HG03575 (cell line): ENCODE results near the gene ARNT2.

Source experiments
- ATAC-seq: cut with Tn5 transposase; IDR thresholded peaks from one replicate; pipeline ENCODE4 v1.9.1; 2021; ENCODE audit not compliant: unreplicated experiment, insufficient number of reproducible peaks, low FRiP score; ENCODE audit errors: extremely low read depth

ARNT2 gene

DNA sequence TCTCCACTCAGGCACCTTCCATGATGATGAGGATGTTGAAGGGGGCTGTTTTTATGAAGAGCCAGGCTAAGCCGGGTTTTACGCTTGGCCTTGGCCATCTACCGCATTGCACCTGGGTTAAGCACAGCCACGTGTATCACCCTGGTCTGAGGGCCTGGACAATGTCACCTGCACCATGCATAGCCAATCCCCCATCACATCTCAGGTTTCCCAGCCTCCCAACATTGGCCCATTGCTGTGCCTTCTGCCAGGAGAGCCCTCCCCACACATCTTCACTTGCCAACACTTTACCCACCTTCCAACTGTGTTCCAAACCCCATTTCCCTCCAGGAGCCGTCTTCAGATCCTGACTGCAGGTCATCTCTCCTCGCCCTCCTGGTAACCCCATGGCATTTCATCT lies 155.6 kb downstream of the ARNT2 start:
- no peak for ATAC-seq

DNA sequence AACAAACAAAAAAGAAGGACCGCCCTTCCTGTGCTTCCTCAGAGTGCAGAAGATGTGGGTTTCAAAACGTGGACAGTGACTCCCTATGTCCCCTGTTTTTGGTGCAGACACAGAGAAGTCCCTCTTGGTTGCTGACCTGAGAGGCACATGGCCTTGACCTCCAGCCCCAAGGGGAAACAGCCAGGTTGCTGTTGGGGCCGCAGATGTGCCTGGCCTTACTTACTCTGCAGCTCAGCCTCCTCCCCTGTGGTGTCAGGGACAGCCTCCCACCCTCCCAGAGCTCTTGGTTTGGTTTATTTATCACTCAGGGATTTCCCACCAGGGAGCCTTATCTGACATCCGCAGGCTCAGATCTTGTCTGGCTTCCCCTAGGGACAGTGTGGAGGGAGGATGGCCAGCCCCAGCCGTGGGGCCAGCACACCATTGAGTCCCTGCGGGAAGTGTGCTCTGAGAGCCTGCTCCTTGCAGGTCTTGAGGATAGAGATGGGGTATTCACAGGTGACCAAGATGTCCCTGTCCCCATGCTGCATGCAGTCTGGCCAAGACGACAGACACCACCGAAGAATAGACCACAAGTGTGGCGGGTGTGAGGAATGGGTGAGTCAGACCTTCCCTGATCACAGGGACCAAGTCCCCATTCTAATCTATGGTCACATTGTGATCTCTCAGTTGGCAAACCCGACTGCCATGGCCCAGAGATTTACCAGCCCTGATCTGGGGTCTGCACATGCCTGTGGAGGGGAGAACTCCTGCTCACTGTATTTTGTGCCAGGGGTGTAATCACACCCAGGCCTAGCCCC lies 156.6 kb downstream of the ARNT2 start:
- ATAC-seq, result no peak

DNA sequence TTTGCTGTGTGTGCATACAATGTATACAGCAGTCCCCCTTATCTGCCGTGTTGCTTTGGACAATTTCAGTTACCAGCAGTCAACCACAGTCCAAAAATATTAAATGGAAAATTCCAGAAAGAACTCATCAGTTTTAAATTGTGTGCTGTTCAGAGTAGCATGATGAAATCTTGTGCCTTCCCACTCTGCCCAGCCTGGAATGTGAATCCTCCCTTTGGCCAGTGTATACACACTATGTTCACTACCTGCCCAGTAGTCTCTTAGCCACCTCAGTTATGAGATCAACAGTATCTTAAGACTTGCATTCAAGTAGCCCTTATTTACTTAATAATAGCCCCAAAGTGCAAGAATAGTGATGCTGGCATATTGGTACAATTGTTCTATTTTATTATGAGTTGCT lies 157.3 kb downstream of the ARNT2 start:
- ATAC-seq, result no peak

DNA sequence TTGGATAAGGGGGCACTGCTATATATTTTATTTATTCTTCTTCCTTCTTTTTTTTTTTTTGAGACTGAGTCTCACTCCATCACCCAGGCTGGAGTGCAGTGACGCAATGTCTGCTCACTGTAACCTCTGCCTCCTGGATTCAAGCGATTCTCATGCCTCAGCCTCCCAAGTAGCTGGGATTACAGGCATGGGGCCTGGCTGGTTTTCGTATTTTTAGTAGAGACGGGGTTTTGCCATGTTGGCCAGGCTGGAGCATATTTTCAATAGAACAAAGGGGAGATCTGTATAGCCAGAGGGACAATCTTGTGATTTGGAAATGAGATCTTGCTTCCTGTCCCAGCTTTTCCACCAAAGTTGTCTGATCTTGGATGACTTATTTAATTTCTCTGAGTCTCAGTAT lies 157.9 kb downstream of the ARNT2 start:
- ATAC-seq, result no peak

DNA sequence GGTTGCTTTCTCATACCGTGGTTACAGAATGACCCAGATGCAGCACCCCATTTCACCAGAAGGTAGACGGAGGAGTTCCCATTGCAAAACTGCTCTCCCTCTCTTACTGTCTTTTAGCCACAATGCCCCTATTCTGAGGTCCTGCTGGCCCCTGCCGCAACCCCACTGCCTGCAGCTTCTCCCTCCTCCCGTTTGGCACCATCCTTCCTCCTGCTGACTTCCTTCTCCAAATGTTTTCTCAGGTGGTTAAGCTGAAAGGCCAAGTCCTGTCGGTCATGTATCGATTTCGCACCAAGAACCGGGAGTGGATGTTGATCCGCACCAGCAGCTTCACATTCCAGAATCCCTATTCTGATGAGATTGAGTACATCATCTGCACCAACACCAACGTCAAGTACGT lies 158.7 kb downstream of the ARNT2 start:
- no peak for ATAC-seq

DNA sequence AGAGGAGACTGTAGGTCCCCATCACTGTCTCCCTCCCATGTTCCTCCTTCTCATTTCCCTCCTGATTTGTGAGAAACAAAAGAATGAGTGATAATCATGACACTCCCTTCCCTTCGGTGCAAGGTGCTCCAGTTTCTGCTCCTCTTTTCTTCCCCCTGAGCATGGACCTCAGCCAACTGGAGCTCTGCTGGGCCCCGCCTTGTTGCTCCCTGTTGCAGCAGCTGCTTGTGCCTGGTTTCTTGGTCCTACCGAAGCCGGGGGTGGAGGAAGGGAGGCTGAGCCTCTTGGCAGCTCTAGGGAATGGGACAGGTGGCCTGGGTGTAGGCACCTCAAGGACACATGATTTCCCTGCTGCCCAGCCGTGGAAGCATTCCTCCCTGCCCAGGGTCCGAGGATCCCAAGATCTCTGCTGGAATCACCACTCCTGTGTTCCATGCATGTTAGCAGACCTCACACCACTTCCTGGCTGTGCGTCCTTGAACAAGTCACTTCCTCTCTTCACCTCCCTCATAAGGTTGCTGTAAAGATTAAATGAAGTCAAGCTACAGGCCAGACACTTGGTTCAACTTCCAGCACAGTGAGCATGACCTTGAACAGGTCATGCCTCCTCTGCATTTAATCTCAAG lies 159.3 kb downstream of the ARNT2 start:
- no peak for ATAC-seq

DNA sequence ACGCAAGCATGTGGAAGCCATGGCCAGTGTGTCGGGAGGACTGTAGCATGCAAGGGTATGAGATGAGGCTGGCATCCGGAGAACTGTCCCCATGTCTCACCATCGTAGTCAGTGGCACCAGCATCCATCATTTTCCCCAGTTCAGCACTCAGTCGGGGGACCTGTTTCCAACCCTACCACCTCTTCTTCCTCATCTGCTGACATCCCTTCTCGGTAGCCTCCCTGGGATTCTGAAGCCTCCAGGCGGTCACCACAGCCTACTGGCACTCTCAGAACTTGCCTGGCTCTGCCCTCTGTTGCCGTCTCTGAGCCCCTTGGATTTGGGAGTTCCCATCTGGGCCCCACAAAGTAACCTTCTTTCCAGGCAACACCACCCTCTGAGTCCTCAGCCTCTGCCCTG lies 159.9 kb downstream of the ARNT2 start:
- no peak for ATAC-seq

DNA sequence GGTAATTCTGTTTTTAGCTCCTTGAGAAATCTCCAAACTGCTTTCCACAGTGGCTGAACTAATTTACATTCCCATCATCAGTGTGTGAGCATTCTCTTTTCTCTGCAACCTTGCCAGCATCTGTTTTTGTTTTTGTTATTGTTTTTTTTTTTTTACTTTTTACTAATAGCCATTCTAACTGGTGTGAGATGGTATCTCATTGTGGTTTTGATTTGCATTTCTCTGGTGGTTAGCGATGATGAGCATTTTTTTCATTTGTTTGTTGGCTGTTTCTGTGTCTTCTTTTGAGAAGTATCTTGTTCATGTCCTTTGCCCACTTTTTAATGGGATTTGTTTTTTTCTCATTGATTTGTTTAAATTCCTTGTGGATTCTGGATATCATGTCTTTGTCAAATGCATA lies 161.2 kb downstream of the ARNT2 start:
- ATAC-seq, result no peak

DNA sequence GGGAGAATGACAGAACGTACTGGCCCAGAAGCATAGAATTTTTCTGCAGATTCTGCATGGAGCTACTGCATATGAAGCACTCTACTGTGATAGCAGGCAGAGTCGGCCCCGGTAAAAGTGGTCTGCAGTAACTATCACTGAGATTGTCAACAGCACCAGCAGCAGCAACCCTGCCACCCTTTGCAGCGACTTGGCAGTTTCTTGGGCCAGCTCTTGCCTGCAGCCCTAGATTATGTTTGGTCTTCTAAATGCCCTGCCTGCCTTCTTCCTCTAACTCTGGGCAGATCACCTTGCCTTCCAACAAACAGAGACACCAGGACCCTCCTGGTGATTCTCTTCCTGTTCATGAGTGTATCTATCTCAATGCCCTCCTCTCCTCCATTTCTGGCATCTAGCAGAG lies 161.8 kb downstream of the ARNT2 start:
- no peak for ATAC-seq

DNA sequence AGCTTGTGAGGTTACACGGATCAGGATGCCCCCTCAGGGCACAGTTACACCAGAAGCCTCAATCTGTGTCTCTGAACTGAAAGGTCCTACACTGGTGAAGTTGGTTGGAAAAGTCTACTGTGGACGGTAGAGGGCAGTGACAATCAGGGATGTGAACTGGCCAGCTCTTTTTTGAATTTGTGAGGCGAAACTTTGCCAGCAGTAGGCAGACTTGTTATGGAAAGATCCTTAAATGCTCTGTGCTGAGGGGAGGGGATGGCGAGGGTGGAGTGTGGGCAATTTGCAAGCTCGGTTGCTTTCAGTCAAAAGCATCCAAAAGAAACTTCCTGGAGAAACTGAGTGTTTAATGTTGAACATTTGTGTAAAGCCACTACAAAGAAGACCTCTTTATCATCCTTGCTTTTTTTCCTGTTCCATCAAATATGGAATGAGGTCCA lies 163.6 kb downstream of the ARNT2 start:
- no peak for ATAC-seq

DNA sequence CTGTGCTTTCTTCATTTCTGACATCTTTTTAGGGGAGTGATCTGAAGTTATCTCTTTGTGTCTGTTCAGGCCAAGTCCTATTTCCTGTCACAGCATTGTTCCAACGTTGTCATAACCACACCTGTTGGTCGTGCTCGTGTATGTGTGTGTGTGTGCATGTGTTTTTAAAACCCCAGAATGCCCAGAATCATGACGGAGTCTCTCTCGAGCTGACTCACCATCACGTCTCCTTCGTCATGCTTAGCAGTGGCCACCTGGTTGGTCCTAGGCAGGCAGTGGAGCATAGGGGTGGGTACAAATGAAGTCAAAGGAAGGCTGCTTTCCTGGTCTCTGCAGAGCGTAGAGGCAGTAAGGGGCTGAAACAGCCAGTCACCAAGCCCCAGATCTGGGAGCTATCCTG lies 164.1 kb downstream of the ARNT2 start:
- no peak for ATAC-seq

DNA sequence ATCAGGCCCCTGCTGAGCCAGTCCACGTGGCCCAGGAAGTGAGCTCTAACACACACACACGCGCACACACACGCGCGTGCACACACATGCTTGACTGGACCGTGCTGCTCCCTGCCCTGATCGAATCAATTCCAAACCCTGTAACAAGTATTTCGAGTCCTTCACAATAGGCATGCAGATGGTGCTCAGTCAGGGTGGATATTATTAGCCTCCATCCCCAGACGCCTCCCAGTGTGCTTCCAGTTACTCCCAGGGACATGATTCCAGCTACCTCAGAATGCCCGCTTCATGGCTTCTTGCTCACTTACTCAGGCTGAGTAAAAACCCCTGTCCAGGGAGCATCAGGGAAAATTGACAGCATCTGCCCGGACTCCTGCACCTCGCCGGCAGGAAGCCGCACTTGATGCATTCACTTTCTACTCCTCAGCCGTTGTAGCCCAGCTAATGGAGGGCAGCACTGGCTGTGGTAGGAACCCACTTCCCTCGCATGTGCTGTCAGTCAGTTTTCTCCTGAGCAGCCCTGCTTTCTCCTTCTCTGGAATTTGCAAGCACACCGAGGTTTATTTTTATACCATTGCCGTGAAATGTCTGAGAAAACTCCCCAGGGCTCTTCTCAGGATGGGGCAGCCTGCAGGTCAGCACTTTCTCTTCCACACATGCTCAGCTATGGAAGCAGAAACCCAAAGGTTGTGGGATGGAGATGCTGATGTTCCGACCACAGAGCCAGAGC lies 164.9 kb downstream of the ARNT2 start:
- no peak for ATAC-seq

DNA sequence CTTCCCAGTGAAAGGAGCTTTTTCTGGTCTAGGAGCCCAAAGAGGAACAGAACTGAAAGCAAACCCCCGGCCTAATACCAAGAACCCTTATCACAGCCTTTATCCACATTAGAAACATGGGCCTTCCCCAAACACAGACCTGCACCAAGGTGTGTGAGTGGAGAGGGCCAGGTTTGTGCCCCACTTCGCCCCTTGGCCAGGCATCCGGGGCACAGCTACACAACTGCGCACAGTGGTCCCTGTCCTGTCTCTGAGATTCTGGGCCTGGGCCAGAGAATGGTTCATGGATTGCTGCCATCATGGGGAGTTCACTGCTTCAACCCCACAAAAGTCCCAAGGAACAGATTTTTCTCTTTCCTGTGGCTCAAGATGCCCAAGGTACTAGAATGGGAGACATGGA lies 165.5 kb downstream of the ARNT2 start:
- no peak for ATAC-seq

DNA sequence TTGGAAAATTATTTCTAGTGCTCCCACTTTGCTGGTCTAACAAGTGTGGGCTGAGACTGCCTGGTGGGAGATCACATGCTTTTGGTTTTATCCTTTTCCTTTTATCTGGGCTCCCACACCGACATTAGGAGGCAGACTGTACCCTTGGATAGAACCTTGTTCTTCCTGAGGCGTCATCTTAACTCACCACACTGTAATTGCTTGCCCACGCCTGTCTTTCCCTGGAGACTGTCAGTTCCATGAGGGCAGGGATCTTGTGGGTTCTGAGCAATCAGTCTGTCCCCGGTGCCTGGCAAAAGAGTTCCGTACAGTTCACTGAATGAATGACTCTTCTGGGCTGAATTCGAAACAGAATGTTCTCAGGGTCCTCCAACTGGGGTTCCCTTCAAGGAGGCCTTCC lies 166.4 kb downstream of the ARNT2 start:
- no peak for ATAC-seq

DNA sequence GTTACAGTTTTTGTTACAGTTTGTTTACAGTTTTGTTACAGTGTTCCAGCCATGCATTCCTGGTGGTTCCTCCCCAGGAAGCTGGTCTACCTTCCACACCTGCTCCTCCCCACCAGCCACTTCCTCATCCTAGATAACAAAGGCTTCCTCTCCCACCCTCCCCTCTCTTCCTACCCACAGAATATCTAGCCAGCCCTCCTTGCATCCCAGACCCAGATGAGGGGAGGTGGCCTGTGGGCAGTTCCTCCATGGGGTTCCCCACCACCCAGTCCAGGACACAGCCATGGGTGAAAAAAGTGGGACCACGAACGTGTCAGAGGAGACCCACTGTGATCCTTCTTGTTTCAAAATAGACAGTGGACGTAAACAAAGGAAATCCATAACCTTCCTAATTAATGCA lies 168.2 kb downstream of the ARNT2 start:
- no peak for ATAC-seq

DNA sequence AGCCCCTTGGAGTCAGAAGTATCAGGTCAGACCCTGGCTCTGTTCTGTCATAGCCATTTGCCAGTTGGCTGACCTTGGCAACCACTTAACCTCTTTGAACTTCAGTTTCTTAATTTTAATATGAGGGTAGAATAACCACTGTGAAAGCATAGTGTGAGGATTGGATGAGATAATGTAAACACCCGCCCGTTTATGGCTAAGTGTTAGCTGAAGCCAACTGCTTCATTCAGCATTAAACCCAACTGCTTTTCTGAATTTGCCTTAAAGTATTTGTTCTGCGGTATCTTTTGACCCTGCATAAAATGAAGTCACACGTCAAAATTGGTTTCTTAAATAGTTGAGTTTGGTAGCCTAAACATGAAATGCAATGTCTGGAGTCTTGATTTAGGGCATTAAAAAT lies 169.4 kb downstream of the ARNT2 start:
- ATAC-seq, result no peak

DNA sequence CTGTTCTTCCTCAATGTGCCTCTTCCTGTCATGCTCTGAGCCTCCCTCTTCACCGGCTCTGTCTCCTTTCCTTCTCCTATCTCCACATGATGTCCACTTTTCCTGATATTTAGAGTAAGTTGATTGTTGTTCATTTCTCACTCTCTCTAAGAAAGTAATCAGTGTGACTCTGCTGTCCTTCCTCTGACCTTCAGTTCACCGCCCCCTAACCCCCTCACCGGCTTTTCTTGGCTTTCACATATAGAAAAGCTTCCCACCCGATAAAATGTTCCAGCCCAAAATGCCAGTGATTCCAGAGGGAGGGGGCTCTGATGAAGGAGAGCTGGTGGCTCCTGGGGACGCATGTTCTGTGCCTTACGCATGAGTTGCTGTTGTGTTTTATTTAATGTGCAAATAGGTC lies 170.4 kb downstream of the ARNT2 start:
- ATAC-seq, result no peak

DNA sequence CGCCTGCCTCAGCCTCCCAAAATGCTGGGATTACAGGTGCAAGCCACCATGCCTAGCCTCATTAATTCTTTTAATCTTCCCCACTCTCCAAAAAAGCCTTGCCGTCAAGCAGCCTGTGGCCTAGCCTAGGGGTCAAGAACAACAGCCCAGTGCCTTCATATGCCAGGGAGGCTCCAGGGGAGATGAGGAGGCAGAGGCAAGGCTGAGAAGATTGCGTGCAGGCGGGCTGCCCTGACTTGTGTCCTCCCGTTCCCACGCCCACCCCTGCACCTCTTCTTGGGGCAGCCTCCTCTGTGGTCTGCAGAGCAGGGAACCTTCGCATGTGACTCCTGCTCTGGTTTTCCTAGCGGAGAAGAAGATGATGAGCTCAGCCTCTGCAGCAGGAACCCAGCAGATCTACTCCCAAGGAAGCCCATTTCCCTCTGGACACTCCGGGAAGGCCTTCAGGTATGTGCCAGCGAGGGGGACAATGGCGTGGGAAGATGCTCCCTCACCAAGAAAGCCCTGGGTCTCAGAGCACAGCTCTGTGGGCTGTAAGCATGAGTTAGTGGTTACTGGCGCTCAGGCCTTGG lies 172.4 kb downstream of the ARNT2 start:
- ATAC-seq, result no peak

DNA sequence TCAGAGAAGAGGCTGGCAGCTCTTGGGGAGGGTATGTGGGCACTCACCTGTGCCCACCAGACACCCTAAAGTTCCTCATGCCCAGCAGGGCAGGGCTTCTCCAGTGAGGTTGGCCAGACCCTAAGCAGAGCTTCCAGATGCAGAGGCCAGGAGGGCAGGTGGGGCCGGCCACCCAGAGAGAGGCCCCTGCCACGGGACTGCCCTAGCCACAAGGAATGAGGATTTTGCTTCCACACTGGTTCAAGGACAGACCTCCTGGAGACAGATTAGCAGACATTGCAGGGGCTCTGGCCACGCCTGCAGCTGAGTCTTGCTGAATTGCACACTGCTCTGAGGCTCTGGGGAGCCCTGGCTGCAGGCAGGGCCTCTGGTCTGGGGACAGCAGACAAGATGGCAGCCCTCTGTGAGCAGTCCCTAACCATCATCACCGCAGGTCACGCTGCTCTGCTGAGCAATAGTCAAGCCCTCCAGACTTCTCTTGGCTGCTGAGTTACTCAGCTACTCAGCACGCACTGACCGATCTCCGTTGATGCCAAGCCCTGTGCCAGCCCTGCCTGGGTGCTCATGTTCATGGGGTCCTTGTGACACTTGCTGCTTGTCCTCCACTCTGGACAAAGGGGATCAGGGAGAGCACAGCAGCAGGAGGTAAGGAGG lies 173.5 kb downstream of the ARNT2 start:
- no peak for ATAC-seq
